H1 (cell line): ENCODE data around the gene PTPA.
A peak's percentile ranks its signal among the peaks of the same experiment; 100 is the strongest.

ENCODE experiments used
- POLR2A ChIP-seq, 2 experiments: IDR thresholded peaks; 1 replicate in 1 of 2; 2 replicates in 1 of 2; pipeline ENCODE4 v1.6.1; 2011; ENCODE audit warnings: low read depth in 2 of 2, low read length in 2 of 2, mild to moderate bottlenecking in 2 of 2; ENCODE audit errors: control extremely low read depth in 1 of 2
- RAD21 ChIP-seq, 2 experiments: IDR thresholded peaks in 1 of 2; conservative IDR thresholded peaks in 1 of 2; 2 replicates each; pipeline ENCODE4 v1.6.1; 2011; ENCODE audit warnings: low read depth in 2 of 2, low read length in 2 of 2, improper control_type of control experiment in 1 of 2, inconsistent platforms in 1 of 2, mild to moderate bottlenecking in 1 of 2, moderate library complexity in 1 of 2
- SIN3A ChIP-seq, 2 experiments: IDR thresholded peaks in 1 of 2; conservative IDR thresholded peaks in 1 of 2; 2 replicates each; pipeline ENCODE4 v1.6.1; 2011 to 2012; ENCODE audit warnings: low read length in 2 of 2, improper control_type of control experiment in 1 of 2, low read depth in 1 of 2, mild to moderate bottlenecking in 1 of 2
- SP2 ChIP-seq: IDR thresholded peaks from 2 replicates; pipeline ENCODE4 v1.6.1; 2012; ENCODE audit warnings: mild to moderate bottlenecking, low read length, inconsistent platforms
- TF ChIP-seq, protein P1 (sequence below), 3 experiments: IDR thresholded peaks; 1 replicate in 2 of 3; 2 replicates in 1 of 3; pipeline versions ENCODE4 v1.5.1 to v1.6.1; 2011; ENCODE audit warnings: low read length in 3 of 3, mild to moderate bottlenecking in 3 of 3, inconsistent platforms in 2 of 3, low read depth in 1 of 3, moderate library complexity in 1 of 3; ENCODE audit not compliant: insufficient read depth in 1 of 3; ENCODE audit errors: control extremely low read depth in 1 of 3
- TF ChIP-seq, protein P2 (sequence below): IDR thresholded peaks from 2 replicates; pipeline ENCODE4 v1.6.1; 2012; ENCODE audit warnings: inconsistent platforms

DNA sequence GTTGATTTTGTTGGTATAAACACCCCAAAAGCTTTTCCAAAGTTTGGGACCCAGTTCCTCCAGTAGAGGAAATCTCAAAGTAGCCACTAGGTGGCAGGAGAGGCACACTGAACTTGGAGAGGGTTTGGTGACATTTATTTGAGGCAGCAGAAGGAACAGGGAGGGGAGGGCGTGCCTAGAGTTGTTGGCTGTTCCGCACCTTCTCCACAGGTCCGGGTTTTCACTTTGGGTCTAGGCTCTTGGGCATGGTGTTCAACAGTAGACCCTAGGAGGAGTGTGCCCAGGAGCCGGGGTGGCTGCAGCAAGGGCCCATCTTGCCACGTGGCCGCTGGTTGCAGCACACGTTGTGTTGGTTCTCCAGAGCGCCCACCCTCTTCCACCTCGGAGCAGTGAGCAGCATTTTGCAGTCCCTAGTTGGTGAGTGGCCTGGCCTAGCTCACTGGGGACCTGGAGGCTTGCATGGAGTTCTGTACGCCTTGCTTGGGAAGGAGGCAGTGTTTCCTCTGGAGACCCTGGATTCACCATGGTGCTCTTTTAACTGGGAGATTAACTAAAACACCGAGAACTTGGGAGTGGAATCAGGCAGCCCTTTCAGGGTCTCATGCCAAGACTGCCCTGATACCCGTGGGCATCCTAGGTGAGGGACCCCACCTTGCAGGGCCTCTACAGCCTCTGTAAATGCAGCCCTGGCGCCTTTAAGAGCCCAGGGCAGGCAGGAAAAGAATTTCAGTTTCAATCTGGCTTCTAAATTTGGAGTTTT lies 28.2 kb downstream of the PTPA start:
- TF ChIP-seq, protein P1, sequence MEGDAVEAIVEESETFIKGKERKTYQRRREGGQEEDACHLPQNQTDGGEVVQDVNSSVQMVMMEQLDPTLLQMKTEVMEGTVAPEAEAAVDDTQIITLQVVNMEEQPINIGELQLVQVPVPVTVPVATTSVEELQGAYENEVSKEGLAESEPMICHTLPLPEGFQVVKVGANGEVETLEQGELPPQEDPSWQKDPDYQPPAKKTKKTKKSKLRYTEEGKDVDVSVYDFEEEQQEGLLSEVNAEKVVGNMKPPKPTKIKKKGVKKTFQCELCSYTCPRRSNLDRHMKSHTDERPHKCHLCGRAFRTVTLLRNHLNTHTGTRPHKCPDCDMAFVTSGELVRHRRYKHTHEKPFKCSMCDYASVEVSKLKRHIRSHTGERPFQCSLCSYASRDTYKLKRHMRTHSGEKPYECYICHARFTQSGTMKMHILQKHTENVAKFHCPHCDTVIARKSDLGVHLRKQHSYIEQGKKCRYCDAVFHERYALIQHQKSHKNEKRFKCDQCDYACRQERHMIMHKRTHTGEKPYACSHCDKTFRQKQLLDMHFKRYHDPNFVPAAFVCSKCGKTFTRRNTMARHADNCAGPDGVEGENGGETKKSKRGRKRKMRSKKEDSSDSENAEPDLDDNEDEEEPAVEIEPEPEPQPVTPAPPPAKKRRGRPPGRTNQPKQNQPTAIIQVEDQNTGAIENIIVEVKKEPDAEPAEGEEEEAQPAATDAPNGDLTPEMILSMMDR (IDR thresholded peaks at IDR 0.05; ENCODE audit: control extremely low read depth in 1 of 3, insufficient read depth in 1 of 3, low read depth in 1 of 3, low read length in 3 of 3): peak in 2 of 3 experiments; percentile 80 to 84; a peak in 3 of 4 replicates
- TF ChIP-seq SP2: no peak
- no peak; a peak in 2 of 3 replicates for TF ChIP-seq POLR2A (IDR thresholded peaks at IDR 0.05; ENCODE audit: control extremely low read depth in 1 of 2, low read depth in 2 of 2, low read length in 2 of 2)
- TF ChIP-seq, protein P2, sequence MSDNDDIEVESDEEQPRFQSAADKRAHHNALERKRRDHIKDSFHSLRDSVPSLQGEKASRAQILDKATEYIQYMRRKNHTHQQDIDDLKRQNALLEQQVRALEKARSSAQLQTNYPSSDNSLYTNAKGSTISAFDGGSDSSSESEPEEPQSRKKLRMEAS: peak; percentile 91
- TF ChIP-seq SIN3A (conservative IDR thresholded peaks at IDR 0.05 in 1 of 2, IDR thresholded peaks at IDR 0.05 in 1 of 2; ENCODE audit: low read depth in 1 of 2, low read length in 2 of 2): peak in 1 of 2 experiments; percentile 45; a peak in 1 of 4 replicates
- peak; percentile 94 to 96 for TF ChIP-seq RAD21 (IDR thresholded peaks at IDR 0.05 in 1 of 2, conservative IDR thresholded peaks at IDR 0.05 in 1 of 2; ENCODE audit: low read depth in 2 of 2, low read length in 2 of 2)
